ENCODE results near the gene FADS1.

DNA sequence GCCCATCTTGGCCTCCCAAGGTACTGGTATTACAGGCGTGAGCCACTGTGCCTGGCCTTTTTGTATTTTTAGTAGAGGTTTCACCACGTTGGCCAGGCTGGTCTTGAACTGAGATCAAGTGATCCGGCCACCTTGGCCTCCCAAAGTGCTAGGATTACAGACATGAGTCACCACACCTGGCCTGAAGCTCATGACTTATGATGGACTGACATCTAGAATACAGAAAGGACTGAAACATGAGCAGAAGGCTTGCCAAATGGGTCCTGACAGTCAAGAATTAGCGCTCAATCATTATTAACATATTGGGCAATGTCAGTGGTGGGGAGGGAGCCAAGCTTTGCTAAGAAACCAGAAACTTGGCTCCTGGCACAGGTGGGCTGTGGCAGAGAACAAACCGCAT is 5.0 kb downstream of the FADS1 start:
- TF ChIP-seq, protein P1, sequence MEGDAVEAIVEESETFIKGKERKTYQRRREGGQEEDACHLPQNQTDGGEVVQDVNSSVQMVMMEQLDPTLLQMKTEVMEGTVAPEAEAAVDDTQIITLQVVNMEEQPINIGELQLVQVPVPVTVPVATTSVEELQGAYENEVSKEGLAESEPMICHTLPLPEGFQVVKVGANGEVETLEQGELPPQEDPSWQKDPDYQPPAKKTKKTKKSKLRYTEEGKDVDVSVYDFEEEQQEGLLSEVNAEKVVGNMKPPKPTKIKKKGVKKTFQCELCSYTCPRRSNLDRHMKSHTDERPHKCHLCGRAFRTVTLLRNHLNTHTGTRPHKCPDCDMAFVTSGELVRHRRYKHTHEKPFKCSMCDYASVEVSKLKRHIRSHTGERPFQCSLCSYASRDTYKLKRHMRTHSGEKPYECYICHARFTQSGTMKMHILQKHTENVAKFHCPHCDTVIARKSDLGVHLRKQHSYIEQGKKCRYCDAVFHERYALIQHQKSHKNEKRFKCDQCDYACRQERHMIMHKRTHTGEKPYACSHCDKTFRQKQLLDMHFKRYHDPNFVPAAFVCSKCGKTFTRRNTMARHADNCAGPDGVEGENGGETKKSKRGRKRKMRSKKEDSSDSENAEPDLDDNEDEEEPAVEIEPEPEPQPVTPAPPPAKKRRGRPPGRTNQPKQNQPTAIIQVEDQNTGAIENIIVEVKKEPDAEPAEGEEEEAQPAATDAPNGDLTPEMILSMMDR (IDR thresholded peaks at IDR 0.05), result no peak
- no peak for TF ChIP-seq SIN3A (IDR thresholded peaks at IDR 0.05; ENCODE audit: borderline replicate concordance, insufficient read depth, low read depth, low read length)
